WI38 (cell line): ENCODE results near the gene IFNAR2.

Source experiments
- H3K4me3 ChIP-seq: 2 replicates; pipeline ENCODE4 v1.5.1; 2011; ENCODE audit warnings: low read depth, mild to moderate bottlenecking, control low read depth, low read length
- TF ChIP-seq, protein P1 (sequence below): IDR thresholded peaks from 2 replicates; pipeline ENCODE4 v1.5.1; 2012; ENCODE audit warnings: low read depth, mild to moderate bottlenecking, control low read depth, low read length

IFNAR2 gene

GRCh38 chr21:33229784-33230544 is at the start of gene IFNAR2:
Gene IFNAR2, plus strand, starts transcription at chr21:33229938. Its CDS starts 11,985 bp downstream, at chr21:33241923.
- TF ChIP-seq, protein P1, sequence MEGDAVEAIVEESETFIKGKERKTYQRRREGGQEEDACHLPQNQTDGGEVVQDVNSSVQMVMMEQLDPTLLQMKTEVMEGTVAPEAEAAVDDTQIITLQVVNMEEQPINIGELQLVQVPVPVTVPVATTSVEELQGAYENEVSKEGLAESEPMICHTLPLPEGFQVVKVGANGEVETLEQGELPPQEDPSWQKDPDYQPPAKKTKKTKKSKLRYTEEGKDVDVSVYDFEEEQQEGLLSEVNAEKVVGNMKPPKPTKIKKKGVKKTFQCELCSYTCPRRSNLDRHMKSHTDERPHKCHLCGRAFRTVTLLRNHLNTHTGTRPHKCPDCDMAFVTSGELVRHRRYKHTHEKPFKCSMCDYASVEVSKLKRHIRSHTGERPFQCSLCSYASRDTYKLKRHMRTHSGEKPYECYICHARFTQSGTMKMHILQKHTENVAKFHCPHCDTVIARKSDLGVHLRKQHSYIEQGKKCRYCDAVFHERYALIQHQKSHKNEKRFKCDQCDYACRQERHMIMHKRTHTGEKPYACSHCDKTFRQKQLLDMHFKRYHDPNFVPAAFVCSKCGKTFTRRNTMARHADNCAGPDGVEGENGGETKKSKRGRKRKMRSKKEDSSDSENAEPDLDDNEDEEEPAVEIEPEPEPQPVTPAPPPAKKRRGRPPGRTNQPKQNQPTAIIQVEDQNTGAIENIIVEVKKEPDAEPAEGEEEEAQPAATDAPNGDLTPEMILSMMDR = no peak
- H3K4me3 ChIP-seq = peak within 1 kb of the TSS; percentile 86

DNA sequence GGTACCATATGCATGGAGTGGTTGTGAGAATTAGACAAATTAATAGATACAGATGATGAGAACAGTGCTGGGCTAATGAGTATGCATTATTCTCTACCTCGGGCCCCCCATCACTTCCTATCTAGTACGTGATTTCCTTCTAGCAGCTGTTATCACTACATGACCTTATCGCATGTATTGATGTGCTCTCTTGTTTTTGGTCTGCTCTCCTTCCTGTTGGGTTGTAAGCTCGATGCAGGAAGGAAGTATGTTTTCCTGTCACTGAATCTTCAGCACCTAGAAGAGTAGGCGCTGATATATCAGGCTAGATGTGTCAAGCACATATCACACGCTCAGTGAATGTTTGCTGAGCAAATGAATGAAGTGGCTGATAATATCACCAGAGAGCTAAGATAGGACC is 43.9 kb upstream of the IFNAR2 start:
- H3K4me3 ChIP-seq = no peak overlapping the region
- TF ChIP-seq, protein P1 = no peak

GRCh38 chr21:33187276-33187675 is 42.5 kb upstream of the IFNAR2 start:
- TF ChIP-seq, protein P1 = no peak
- H3K4me3 ChIP-seq = no peak overlapping the region

- TF ChIP-seq, protein P1 = no peak
- no peak overlapping the region for H3K4me3 ChIP-seq
Observed at GRCh38 chr21:33189237-33189636, 40.5 kb upstream of the IFNAR2 start.

DNA sequence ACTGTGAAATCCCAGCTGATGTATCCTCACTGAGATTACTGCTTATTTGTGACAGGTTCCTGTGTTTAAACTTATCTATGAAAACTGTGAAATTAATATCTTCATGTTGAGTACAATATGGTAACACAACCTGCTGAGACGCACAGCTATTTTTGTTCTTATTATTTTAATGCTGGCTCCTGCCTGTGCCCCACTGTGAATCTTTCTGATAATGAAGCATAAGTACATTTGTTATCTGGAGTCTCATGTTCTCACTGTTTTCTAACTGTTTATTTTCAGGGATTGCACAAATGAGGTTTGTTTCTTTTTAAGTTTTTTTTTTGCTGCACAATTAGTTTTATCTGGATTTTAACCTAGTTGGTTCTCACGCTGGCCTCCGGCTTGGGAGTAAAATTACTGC is 39.9 kb upstream of the IFNAR2 start:
- H3K4me3 ChIP-seq = no peak overlapping the region
- TF ChIP-seq, protein P1 = no peak

DNA sequence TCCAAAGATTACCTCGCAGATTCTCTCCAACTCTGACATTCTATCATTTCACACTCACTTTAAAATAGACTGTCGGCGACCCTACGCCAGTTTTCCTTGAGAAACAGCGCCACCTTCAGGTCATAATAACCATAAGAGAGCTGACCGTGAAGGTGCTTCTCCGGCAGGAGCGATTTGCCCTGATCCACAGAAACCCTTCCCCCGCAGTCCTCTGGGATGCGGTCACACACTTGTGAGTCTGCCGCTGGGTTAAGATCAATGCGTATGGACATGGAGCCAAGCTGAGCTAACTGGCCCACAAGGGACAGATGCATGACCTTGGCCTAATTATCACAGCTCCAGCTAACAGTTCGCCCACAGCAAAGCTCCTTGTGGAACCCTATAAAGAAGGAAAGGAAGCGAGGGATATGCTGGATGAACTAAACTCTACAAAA is 32.8 kb upstream of the IFNAR2 start:
- no peak overlapping the region for H3K4me3 ChIP-seq
- TF ChIP-seq, protein P1 = peak; percentile 43

- H3K4me3 ChIP-seq = no peak overlapping the region
- TF ChIP-seq, protein P1 = no peak
Observed at GRCh38 chr21:33197496-33197895, 32.2 kb upstream of the IFNAR2 start.
